NCI-H446 treated with DMSO at 0.1 percent for 48 hours (cell line): Measurements from ENCODE around the gene APC2.
"Not testable (repeated sequence)": the region's sequence is repeated elsewhere in the genome, so short reads cannot be mapped to it uniquely, and the experiment has no call there.

ENCODE experiments used
- DNase-seq: peaks from one replicate; lab custom pipeline; 2025; lab: John Stamatoyannopoulos, UW

The APC2 gene

DNA sequence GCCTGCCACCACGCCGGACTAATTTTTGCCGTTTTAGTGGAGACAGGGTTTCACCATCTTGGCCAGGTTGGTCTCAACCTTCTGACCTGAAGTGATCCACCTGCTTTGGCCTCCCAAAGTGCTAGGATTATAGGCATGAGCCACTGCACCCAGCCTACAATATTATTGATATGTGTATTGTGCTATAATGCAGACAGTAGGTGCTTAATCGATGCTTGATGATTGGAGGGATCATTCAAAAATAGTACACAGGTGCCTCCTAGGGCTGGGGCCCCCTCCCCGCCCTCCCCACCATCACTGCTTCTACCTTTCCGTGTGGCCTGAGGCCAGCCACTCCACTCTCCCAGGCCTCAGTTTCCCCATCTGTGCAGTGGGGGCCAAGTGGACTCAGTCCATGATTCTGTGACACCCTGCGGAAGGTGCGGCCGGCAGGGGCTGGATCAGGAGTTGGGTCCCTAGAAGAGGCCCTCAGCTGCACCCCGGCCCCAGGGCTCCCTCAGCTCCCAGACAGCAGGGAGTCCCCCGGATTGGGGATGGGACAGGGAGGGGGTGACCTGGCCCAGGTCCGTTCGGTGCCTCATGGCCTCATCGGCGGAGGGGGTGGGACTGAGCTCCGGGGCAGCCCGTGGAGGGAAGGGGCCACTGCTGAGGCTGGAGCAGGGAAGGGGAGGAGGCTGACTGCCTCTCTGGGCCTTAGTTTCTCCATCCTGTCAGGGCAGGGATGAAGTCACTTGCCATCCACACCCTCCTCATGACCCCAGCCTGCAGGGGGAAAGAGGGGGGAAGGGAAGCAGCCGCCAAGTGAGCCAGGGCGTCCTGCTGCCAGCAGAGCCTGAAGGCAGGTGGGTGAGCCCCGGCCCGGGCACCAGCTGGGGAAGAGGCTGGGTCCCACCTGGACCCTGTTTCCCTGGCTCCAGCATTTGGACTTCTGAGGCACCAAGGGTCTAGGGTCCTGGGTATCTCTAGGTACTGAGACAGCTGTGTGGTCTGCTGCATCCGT lies 61.7 kb downstream of the APC2 start:
- no peak for DNase-seq

DNA sequence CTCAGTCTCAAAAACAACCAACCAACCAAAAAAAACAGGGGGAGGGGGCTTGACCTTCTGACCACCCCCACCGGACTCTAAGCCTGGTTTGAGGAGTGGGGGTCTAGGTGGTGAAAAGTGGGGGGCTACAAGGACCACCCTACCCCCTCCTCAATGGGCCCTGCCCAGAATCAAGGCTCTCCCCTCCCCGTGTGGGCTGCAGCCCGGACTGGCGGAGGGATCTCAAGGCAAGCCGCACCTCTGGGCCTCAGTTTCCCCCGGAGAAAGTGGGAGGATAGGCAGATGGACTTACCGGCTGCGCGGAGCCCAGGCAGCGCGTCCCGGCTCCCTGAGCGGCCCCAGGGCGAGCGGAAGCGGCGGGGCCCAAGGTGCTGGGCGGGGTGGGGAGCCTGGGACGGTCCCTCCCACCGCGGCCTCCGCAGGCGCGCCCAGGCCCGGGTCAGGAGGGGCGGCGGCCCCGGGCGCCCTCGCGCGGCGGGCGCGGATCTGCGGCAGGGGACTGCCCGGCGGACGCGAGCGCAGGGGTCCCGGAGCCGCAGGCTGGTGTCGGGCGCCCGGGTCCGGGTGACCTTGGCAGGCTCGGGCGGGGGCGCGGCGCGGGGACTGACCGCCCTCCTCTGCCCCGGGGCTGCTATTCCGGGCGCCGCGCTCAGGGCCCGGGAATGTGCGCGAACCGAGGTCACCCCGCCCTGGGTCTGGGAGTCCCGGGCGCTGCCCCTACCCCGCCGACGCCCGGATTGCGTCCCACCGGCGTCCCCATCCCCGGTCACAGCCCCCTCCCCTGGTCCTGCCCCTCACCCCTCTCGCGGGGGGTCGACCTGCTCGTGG lies 63.0 kb downstream of the APC2 start, which contains the start of gene ADAMTSL5:
TSS of gene ADAMTSL5 (minus strand) at position 349 of the 828 bp plus-strand sequence. CDS start 2,076 bp downstream, outside the sequence.
- no peak for DNase-seq

DNA sequence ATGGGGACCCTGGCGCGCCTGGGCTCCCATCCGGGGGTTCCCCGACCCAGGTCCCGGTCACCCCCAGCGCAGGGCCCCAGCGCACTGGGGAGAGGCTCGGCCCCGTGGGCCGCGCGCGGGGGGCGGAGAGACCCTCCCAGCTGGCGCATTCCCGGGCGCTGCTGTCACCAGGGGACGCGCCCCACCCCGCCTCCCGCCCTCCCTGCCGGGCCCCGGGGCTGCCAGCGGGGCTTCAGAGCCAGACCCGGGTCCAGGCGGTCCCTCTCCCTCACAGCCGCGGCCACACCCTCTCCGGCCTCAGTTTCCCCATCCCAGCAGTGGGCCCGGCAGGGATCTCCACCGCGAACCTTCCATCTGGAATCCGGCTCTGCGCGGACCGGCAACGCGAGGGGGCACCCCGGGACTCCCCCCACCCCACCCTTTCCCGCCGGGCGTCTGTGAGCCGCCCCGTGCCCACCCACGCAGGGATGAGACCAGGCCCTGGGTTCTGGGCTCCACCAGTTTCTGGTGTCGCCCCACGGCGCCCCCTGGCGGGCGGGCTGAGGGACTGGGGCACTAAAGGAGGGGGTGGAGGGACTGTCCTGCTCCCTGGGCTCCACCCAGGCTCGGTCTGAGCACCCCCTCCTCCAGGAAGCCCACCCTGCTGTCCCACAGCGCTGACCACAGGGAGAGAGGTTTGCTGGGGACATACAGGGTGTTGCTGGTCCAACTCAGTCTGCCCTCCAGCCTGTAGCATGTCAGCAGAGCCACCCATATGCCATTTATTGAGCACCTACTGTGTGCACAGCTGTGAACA lies 63.8 kb downstream of the APC2 start:
- no peak for DNase-seq

GRCh38 chr19:1514295-1514661 lies 64.4 kb downstream of the APC2 start:
- DNase-seq: no peak

- DNase-seq: no peak
Observed at GRCh38 chr19:1514986-1515721, 65.2 kb downstream of the APC2 start.

DNA sequence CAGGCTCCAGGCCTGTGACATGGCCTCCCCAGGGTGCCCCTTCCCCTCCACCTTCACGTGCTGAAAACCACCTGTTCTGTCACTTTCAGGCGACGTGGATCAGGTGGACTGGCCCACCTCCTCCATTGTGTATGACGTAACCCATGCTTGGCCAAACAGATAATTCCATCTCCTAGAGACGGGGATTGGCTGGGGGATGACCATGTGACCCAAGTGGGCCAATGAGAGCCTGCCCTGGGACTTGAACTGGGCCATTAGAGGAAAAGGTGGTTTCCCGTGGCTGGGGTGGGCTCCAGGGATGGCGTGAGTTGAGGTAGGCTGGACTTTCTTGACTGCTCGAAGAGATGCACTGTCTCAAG lies 66.5 kb downstream of the APC2 start:
- DNase-seq: no peak

DNA sequence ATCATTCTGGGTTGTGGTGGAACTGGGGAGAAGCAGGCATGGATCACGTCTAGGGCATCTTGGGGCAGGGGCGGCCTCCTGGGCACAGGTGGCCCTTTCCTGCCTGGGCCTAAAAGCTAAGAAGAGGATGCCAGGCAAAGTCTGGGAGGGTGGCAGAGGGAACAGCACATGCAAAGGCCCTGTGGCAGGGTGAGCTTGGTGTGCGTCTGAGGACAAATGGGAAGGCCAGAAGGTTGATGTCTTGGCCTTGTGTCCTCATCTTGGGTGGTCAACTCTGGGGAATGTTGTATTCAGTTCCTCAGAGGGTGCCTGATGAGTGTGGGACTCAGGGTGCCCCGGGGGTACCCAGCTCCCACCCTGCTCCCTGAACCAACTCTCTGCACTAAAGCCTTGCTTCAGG lies 68.5 kb downstream of the APC2 start:
- no peak for DNase-seq

- not testable (repeated sequence) for DNase-seq
Observed at GRCh38 chr19:1519802-1520201, 69.9 kb downstream of the APC2 start.

GRCh38 chr19:1520203-1520780 lies 70.4 kb downstream of the APC2 start:
- DNase-seq: no peak

GRCh38 chr19:1521636-1522035 lies 71.7 kb downstream of the APC2 start:
- DNase-seq: peak; percentile 24

DNA sequence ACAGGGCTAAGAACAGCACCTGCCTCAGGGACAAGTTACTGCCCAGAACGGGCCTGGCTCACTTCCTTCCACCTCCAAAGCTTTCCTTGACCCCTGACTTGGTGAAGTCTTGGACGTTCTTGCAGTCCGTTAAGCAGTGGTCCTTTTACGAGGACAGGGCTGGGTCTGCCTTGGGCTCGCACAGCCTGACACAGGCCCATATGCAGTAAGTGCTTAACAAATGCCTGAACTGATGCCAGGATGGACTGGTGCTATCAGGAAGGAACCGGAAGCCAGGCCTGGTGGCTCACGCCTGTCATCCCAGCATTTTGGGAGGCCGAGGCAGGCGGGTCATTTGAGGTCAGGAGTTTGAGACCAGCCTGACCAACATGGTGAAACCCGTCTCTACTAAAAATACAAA lies 72.1 kb downstream of the APC2 start:
- no peak for DNase-seq

DNA sequence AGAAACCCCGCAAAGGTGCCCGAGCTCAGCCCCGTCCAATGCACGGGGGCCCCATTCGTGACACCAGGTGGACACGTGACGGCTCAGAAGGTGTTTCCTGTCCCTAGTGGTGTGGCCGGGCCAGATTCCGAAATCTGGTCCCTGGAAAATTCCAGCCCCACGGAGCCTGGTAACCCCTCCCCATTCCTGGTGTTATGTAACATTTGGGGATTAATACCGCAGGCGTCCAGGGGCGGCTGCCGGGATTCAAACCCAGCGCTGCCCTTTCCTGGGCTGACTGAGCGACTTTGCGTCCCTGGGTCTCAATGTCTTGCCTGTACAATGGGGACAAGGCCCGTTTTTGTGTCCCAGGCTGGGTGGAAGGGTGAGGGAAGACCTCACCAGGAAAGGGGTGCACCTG lies 72.9 kb downstream of the APC2 start:
- no peak for DNase-seq
